WTC11 (cell line): Measurements from ENCODE around the gene EHD4. TPM values are rescaled to one million over a fixed set of nuclear protein-coding genes. Genes with fewer than 3 reads are reported as not detected.

Experiments
- ATAC-seq: fragments of 200-7000 bp; cut with Tn5 transposase; 2 replicates; pipeline ENCODE4 v1.10.0; 2021; ENCODE audit warnings: mild to moderate bottlenecking, moderate library complexity
- CTCF ChIA-PET: fragments of 300-600 bp; sonication (Branson Sonifier 250); formaldehyde crosslinking; loops from one replicate; lab custom pipeline; 2021; ENCODE audit warnings: antibody characterized with exemption; lab: Charles Lee
- POLR2A ChIA-PET: fragments of 350-600 bp; sonication (Branson Sonifier 250); formaldehyde crosslinking; loops from one replicate; lab custom pipeline; 2021; ENCODE audit warnings: antibody characterized with exemption; lab: Charles Lee
- DNase-seq: peaks from one replicate; pipeline ENCODE4 v3.0.0; 2021; ENCODE audit warnings: low spot score
- H3K27ac Mint-ChIP-seq: 2 replicates; pipeline ENCODE4 v1.8.0; 2021; ENCODE audit warnings: mixed read lengths
- H3K27me3 Mint-ChIP-seq: 2 replicates; pipeline ENCODE4 v1.8.0; 2021; ENCODE audit warnings: low read depth, mild to moderate bottlenecking, moderate library complexity, mixed read lengths
- H3K36me3 Mint-ChIP-seq: 2 replicates; pipeline ENCODE4 v1.8.0; 2021; ENCODE audit warnings: mixed read lengths
- H3K4me1 Mint-ChIP-seq: 2 replicates; pipeline ENCODE4 v1.8.0; 2022; ENCODE audit warnings: mixed read lengths
- H3K4me3 Mint-ChIP-seq: 2 replicates; pipeline ENCODE4 v1.8.0; 2021; ENCODE audit warnings: mild to moderate bottlenecking, moderate library complexity, mixed read lengths
- H3K9me3 Mint-ChIP-seq: 2 replicates; pipeline ENCODE4 v1.8.0; 2021; ENCODE audit warnings: mixed read lengths
- CDX4 ChIP-seq: fragments of 250-450 bp; sonication (Bioruptor Pico); IDR thresholded peaks from 2 replicates; pipeline ENCODE4 v1.9.0; 2021; ENCODE audit warnings: moderate library complexity, mild to moderate bottlenecking, inconsistent platforms, borderline replicate concordance
- CREB1 ChIP-seq: sonication (generic); formaldehyde crosslinking; IDR thresholded peaks from 2 replicates; pipeline ENCODE4 v1.8.0; 2023; ENCODE audit warnings: mild to moderate bottlenecking, missing genetic modification reagents
- ELF4 ChIP-seq: sonication (generic); formaldehyde crosslinking; IDR thresholded peaks from 2 replicates; pipeline ENCODE4 v1.8.1; 2022; ENCODE audit warnings: low read depth, mild to moderate bottlenecking, moderate library complexity, missing genetic modification reagents
- GABPB1 ChIP-seq: sonication (generic); formaldehyde crosslinking; IDR thresholded peaks from 2 replicates; pipeline ENCODE4 v1.8.1; 2023; ENCODE audit warnings: mild to moderate bottlenecking, missing genetic modification reagents
- GRHL2 ChIP-seq: fragments of 250-450 bp; sonication (Bioruptor Pico); IDR thresholded peaks from 2 replicates; pipeline ENCODE4 v1.8.0; 2022; ENCODE audit warnings: mild to moderate bottlenecking, moderate library complexity; ENCODE audit not compliant: insufficient replicate concordance, severe bottlenecking
- IRF1 ChIP-seq: sonication (generic); formaldehyde crosslinking; IDR thresholded peaks from 2 replicates; pipeline ENCODE4 v1.8.0; 2023; ENCODE audit warnings: missing genetic modification reagents
- MXD4 ChIP-seq: fragments of 250-450 bp; sonication (Bioruptor Pico); IDR thresholded peaks from 2 replicates; pipeline ENCODE4 v1.8.0; 2021; ENCODE audit warnings: mild to moderate bottlenecking, moderate library complexity, borderline replicate concordance
- MYBL2 ChIP-seq: sonication (generic); formaldehyde crosslinking; IDR thresholded peaks from 2 replicates; pipeline ENCODE4 v1.8.1; 2023; ENCODE audit warnings: mild to moderate bottlenecking, moderate library complexity, missing genetic modification reagents
- NFYB ChIP-seq: sonication (generic); formaldehyde crosslinking; conservative IDR thresholded peaks from 2 replicates; pipeline ENCODE4 v1.8.0; 2022; ENCODE audit warnings: low read depth, missing genetic modification reagents
- NR1H2 ChIP-seq: sonication (generic); formaldehyde crosslinking; IDR thresholded peaks from 2 replicates; pipeline ENCODE4 v1.9.0; 2021; ENCODE audit warnings: mild to moderate bottlenecking, moderate library complexity, missing genetic modification reagents
- RELA ChIP-seq: sonication (generic); formaldehyde crosslinking; IDR thresholded peaks from 2 replicates; pipeline ENCODE4 v1.8.1; 2022; ENCODE audit warnings: missing genetic modification reagents, mild to moderate bottlenecking, borderline replicate concordance
- SMAD4 ChIP-seq: sonication (generic); formaldehyde crosslinking; IDR thresholded peaks from 2 replicates; pipeline ENCODE4 v1.8.0; 2022; ENCODE audit warnings: mild to moderate bottlenecking, missing genetic modification reagents
- USF2 ChIP-seq: sonication (generic); formaldehyde crosslinking; IDR thresholded peaks from 2 replicates; pipeline ENCODE4 v1.8.1; 2023; ENCODE audit warnings: mild to moderate bottlenecking, missing genetic modification reagents, moderate library complexity
- ZNF281 ChIP-seq: sonication (generic); formaldehyde crosslinking; IDR thresholded peaks from 2 replicates; pipeline ENCODE4 v1.8.0; 2023; ENCODE audit warnings: mild to moderate bottlenecking, missing genetic modification reagents
- ZSCAN18 ChIP-seq: fragments of 250-450 bp; sonication (Bioruptor Pico); IDR thresholded peaks from 2 replicates; pipeline ENCODE4 v2.1.2; 2022; ENCODE audit warnings: mild to moderate bottlenecking, moderate library complexity
- total RNA-seq: library from RNA; stranded (reverse); gene quantifications from 3 replicates; pipeline ENCODE4 v1.2.3, GENCODE V29; 2021
- TF ChIP-seq, protein P1 (sequence below): sonication (generic); formaldehyde crosslinking; IDR thresholded peaks from 2 replicates; pipeline ENCODE4 v1.8.1; 2022; ENCODE audit warnings: low read depth, mild to moderate bottlenecking, moderate library complexity, missing genetic modification reagents, borderline replicate concordance
- TF ChIP-seq, protein P2 (sequence below): sonication (generic); formaldehyde crosslinking; conservative IDR thresholded peaks from 2 replicates; pipeline ENCODE4 v1.8.1; 2022; ENCODE audit warnings: mild to moderate bottlenecking, missing genetic modification reagents
- TF ChIP-seq, protein P3 (sequence below): sonication (generic); formaldehyde crosslinking; IDR thresholded peaks from 2 replicates; pipeline ENCODE4 v1.8.0; 2022; ENCODE audit warnings: mild to moderate bottlenecking, missing genetic modification reagents
- TF ChIP-seq, protein P4 (sequence below): fragments of 250-450 bp; sonication (Bioruptor Pico); conservative IDR thresholded peaks from 2 replicates; pipeline ENCODE4 v1.9.0; 2021; ENCODE audit warnings: mild to moderate bottlenecking
- TF ChIP-seq, protein P5 (sequence below): fragments of 250-450 bp; sonication (Bioruptor Pico); IDR thresholded peaks from 2 replicates; pipeline ENCODE4 v1.9.0; 2021; ENCODE audit warnings: mild to moderate bottlenecking

Gene EHD4
- total RNA-seq, 1 experiment from 2014 or later = 23.9 TPM

DNA sequence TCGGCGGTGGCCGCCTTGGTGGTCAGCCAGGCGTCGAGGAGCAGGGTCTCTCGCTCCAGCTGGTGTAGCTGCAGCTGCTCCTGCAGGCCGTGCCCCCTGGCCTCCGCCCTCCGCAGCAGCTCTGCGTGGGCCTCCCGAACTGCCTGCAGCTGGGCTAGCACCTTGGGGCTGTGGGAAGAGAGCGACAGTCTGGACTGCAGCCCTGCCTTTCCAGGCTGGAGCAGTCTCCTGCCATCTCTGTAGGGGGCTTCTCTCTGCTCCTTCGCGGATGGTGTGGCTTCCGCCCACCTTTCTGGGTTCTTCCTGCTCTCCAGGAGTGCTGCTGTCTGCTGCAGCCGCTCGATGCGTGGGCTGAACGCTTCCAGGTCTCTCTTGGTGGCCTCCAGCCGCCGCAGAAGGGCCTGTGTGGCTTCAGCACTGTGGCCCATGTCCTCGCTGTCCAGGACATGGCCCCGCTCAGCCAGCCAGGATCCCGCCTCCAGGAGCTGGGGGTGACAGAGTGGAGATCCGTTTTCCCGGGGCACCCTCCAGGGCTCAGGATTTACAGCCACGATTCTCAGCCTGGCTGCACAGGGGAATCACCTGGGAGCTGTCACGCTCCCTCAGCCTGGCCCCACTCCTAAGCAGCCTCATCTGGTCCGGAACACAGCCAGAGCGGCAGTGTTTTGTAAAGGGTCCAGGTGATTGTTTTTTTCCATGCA, 116.9 kb downstream of the EHD4 start:
- no peak for TF ChIP-seq RELA (CRISPR knock-in tag)
- no peak for TF ChIP-seq GABPB1 (CRISPR knock-in tag)
- no peak for TF ChIP-seq ZSCAN18
- TF ChIP-seq, protein P1, sequence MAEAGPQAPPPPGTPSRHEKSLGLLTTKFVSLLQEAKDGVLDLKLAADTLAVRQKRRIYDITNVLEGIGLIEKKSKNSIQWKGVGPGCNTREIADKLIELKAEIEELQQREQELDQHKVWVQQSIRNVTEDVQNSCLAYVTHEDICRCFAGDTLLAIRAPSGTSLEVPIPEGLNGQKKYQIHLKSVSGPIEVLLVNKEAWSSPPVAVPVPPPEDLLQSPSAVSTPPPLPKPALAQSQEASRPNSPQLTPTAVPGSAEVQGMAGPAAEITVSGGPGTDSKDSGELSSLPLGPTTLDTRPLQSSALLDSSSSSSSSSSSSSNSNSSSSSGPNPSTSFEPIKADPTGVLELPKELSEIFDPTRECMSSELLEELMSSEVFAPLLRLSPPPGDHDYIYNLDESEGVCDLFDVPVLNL (CRISPR knock-in tag) = no peak
- no peak for TF ChIP-seq NR1H2
- TF ChIP-seq, protein P2, sequence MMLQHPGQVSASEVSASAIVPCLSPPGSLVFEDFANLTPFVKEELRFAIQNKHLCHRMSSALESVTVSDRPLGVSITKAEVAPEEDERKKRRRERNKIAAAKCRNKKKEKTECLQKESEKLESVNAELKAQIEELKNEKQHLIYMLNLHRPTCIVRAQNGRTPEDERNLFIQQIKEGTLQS (CRISPR knock-in tag) = no peak
- TF ChIP-seq IRF1 (CRISPR knock-in tag) = no peak
- TF ChIP-seq, protein P3, sequence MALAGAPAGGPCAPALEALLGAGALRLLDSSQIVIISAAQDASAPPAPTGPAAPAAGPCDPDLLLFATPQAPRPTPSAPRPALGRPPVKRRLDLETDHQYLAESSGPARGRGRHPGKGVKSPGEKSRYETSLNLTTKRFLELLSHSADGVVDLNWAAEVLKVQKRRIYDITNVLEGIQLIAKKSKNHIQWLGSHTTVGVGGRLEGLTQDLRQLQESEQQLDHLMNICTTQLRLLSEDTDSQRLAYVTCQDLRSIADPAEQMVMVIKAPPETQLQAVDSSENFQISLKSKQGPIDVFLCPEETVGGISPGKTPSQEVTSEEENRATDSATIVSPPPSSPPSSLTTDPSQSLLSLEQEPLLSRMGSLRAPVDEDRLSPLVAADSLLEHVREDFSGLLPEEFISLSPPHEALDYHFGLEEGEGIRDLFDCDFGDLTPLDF (CRISPR knock-in tag) = no peak
- no peak for TF ChIP-seq GRHL2 (CRISPR knock-in tag)
- TF ChIP-seq, protein P4, sequence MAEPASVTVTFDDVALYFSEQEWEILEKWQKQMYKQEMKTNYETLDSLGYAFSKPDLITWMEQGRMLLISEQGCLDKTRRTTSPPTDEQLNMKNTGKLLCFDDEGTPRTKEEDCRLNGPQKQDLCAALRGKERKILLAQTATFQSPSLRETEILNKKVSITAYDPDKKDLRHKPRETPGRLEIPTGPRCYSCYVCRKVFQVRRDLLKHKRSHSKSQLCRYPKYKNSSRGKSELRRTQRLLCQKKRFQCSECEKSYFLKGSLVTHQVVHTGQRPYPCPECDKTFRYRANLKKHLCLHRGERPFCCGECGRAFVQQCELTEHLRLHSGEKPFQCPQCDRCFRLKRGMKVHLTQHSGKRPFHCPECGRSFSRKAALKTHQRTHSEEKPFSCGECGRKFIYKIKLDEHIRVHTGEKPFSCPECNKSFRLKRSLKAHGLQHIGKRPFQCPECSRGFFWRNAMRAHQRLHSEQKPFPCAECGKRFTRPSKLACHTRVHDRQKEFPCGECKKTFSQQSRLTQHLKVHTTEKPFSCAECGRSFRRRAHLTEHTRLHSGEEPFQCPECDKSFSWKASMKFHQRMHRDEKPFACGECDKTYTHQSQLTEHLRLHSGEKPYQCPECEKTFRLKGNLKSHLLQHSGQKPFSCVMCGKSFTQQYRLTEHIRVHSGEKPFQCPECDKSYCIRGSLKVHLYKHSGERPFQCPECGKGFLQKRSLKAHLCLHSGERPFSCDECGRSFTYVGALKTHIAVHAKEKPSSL (CRISPR knock-in tag) = no peak
- TF ChIP-seq SMAD4 (CRISPR knock-in tag) = no peak
- TF ChIP-seq MYBL2 (CRISPR knock-in tag) = no peak
- no peak for TF ChIP-seq CREB1 (CRISPR knock-in tag)
- no peak for TF ChIP-seq ELF4 (CRISPR knock-in tag)
- no peak for TF ChIP-seq ZNF281 (CRISPR knock-in tag)
- TF ChIP-seq CDX4 (CRISPR knock-in tag) = no peak
- TF ChIP-seq, protein P5, sequence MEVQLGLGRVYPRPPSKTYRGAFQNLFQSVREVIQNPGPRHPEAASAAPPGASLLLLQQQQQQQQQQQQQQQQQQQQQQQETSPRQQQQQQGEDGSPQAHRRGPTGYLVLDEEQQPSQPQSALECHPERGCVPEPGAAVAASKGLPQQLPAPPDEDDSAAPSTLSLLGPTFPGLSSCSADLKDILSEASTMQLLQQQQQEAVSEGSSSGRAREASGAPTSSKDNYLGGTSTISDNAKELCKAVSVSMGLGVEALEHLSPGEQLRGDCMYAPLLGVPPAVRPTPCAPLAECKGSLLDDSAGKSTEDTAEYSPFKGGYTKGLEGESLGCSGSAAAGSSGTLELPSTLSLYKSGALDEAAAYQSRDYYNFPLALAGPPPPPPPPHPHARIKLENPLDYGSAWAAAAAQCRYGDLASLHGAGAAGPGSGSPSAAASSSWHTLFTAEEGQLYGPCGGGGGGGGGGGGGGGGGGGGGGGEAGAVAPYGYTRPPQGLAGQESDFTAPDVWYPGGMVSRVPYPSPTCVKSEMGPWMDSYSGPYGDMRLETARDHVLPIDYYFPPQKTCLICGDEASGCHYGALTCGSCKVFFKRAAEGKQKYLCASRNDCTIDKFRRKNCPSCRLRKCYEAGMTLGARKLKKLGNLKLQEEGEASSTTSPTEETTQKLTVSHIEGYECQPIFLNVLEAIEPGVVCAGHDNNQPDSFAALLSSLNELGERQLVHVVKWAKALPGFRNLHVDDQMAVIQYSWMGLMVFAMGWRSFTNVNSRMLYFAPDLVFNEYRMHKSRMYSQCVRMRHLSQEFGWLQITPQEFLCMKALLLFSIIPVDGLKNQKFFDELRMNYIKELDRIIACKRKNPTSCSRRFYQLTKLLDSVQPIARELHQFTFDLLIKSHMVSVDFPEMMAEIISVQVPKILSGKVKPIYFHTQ (CRISPR knock-in tag) = no peak
- TF ChIP-seq USF2 (CRISPR knock-in tag) = no peak
- no peak for TF ChIP-seq NFYB (CRISPR knock-in tag)
- TF ChIP-seq MXD4 (CRISPR knock-in tag) = no peak
- Mint-ChIP-seq H3K27me3 (no peaks in the 10 kb centered on the region), H3K36me3 (no peaks in the 10 kb centered on the region), H3K9me3 (no peaks in the 10 kb centered on the region), H3K27ac (no peak overlapping the region), H3K4me1 (peaks cover 4% of the 10 kb centered on the region), H3K4me3 (no peak overlapping the region)
- CTCF ChIA-PET = interaction anchor here (1.9 kb wide), 1 partner anchor 50 kb away, joined by 10 read pairs; no protein-coding TSS in a partner anchor
- POLR2A ChIA-PET = interaction anchor here (1.3 kb wide), 1 partner anchor 32 kb away, joined by 3 read pairs; no protein-coding TSS in a partner anchor
- DNase-seq = no peak
- ATAC-seq = peak; percentile 13
